GM12878 (cell line): ENCODE measurements around the gene ZNF792. TPM values are rescaled to one million over a fixed set of nuclear protein-coding genes. Genes with fewer than 3 reads are reported as not detected.

Experiments
- ATAC-seq: fragments of 200-7000 bp; cut with Tn5 transposase; 3 replicates; pipeline ENCODE4 v1.9.1; 2020; ENCODE audit warnings: mild to moderate bottlenecking, moderate library complexity
- BruUV-seq: library from RNA; stranded (reverse); fragments of 400-500 nt; replicated peaks from 2 replicates; lab custom pipeline; 2021; lab: Mats Ljungman, UMichigan
- CTCF ChIA-PET: fragments of 300-600 bp; sonication (Branson Sonifier 250); formaldehyde crosslinking; extraction: SDS; loops from one replicate; lab custom pipeline; 2021; ENCODE audit warnings: inconsistent platforms; lab: Yijun Ruan, JAX
- POLR2A ChIA-PET: fragments of 350-600 bp; formaldehyde crosslinking; extraction: SDS; loops from one replicate; lab custom pipeline; 2021; ENCODE audit warnings: inconsistent platforms; lab: Charles Lee
- RAD21 ChIA-PET: fragments of 300-600 bp; sonication (Branson Sonifier 250); formaldehyde crosslinking; loops from one replicate; lab custom pipeline; 2023; ENCODE audit warnings: antibody characterized with exemption; ENCODE audit not compliant: unreplicated experiment; lab: Charles Lee
- SMC1A ChIA-PET: fragments of 300-600 bp; sonication (Branson Sonifier 250); formaldehyde crosslinking; loops from one replicate; lab custom pipeline; 2023; ENCODE audit not compliant: unreplicated experiment, uncharacterized antibody; lab: Charles Lee
- DNase-seq: peaks from one replicate; pipeline ENCODE4 v3.0.0-alpha.2; 2011; ENCODE audit warnings: low read depth, low spot score
- FAIRE-seq: peaks from 3 replicates; lab custom pipeline; 2011; peaks lifted over from hg19 to GRCh38; lab: Jason Lieb, UNC
- H2AFZ ChIP-seq: 2 replicates; pipeline ENCODE4 v1.6.0; 2011; ENCODE audit warnings: low read depth, low read length, control low read depth; ENCODE audit not compliant: control insufficient read depth
- H3K27ac ChIP-seq: 2 replicates; pipeline ENCODE4 v1.5.1; 2011; ENCODE audit warnings: control low read depth; ENCODE audit not compliant: control insufficient read depth, insufficient read depth
- H3K27me3 ChIP-seq, 2 experiments: replicated peaks in 1 of 2; 2 replicates each; pipeline versions ENCODE4 v1.6.0 to v1.6.1; 2011; ENCODE audit warnings: low read length in 1 of 2; ENCODE audit not compliant: control insufficient read depth in 2 of 2, insufficient read depth in 2 of 2
- H3K36me3 ChIP-seq, 2 experiments: 2 replicates each; pipeline ENCODE4 v1.5.1; 2011; ENCODE audit warnings: low read length in 1 of 2; ENCODE audit not compliant: control insufficient read depth in 2 of 2, insufficient read depth in 2 of 2
- H3K4me1 ChIP-seq: 2 replicates; pipeline ENCODE4 v1.6.1; 2011; ENCODE audit warnings: mild to moderate bottlenecking, low read length, moderate library complexity, mixed read lengths; ENCODE audit not compliant: control insufficient read depth, insufficient read depth
- H3K4me2 ChIP-seq: 2 replicates; pipeline ENCODE4 v1.6.0; 2011; ENCODE audit warnings: control low read depth; ENCODE audit not compliant: control insufficient read depth, insufficient read depth
- H3K4me3 ChIP-seq: fragments of 200-600 bp; sonication (generic); 2 replicates; pipeline ENCODE4 v1.5.1; 2016
- H3K79me2 ChIP-seq: 2 replicates; pipeline ENCODE4 v1.6.0; 2011; ENCODE audit warnings: low read length; ENCODE audit not compliant: control insufficient read depth, insufficient read depth
- H3K9ac ChIP-seq: 2 replicates; pipeline ENCODE4 v1.8.0; 2011; ENCODE audit warnings: low read length, control low read depth, mixed read lengths; ENCODE audit not compliant: control insufficient read depth, insufficient read depth
- H3K9me3 ChIP-seq: replicated peaks from 3 replicates; pipeline ENCODE4 v1.5.1; 2011; ENCODE audit warnings: mild to moderate bottlenecking, low read length; ENCODE audit not compliant: control insufficient read depth, insufficient read depth
- H4K20me1 ChIP-seq: 2 replicates; pipeline ENCODE4 v1.6.0; 2011; ENCODE audit not compliant: control insufficient read depth, insufficient read depth
- BCL11A ChIP-seq: IDR thresholded peaks from 2 replicates; pipeline ENCODE4 v1.6.1; 2011; ENCODE audit warnings: low read depth, low read length
- CBFB ChIP-seq: IDR thresholded peaks from 2 replicates; pipeline ENCODE4 v1.6.1; 2016; ENCODE audit warnings: antibody characterized with exemption, low read depth
- CREM ChIP-seq: IDR thresholded peaks from 2 replicates; pipeline ENCODE4 v1.6.1; 2014; ENCODE audit warnings: antibody characterized with exemption, low read depth
- EED ChIP-seq: sonication (generic); IDR thresholded peaks from 2 replicates; pipeline ENCODE4 v1.6.1; 2016; ENCODE audit warnings: antibody characterized with exemption, low read depth
- KDM1A ChIP-seq: fragments of 200-600 bp; sonication (generic); IDR thresholded peaks from 2 replicates; pipeline ENCODE4 v1.6.1; 2016; ENCODE audit warnings: borderline replicate concordance
- RB1 ChIP-seq: fragments of 450-650 bp; formaldehyde crosslinking; IDR thresholded peaks from 2 replicates; pipeline ENCODE4 v1.6.1; 2017; ENCODE audit warnings: mild to moderate bottlenecking, borderline replicate concordance
- RELA ChIP-seq: fragments of 450-650 bp; IDR thresholded peaks from 2 replicates; pipeline ENCODE4 v1.8.0; 2014; ENCODE audit warnings: borderline replicate concordance; ENCODE audit not compliant: partially characterized antibody
- RFX5 ChIP-seq: IDR thresholded peaks from 2 replicates; pipeline ENCODE4 v1.6.1; 2011; ENCODE audit warnings: low read depth, low read length, improper control_type of control experiment
- SIX5 ChIP-seq: IDR thresholded peaks from 2 replicates; pipeline ENCODE4 v1.6.1; 2011; ENCODE audit warnings: mild to moderate bottlenecking, low read depth, low read length, moderate library complexity; ENCODE audit not compliant: severe bottlenecking
- SPI1 ChIP-seq: IDR thresholded peaks from 2 replicates; pipeline ENCODE4 v1.6.1; 2011; ENCODE audit warnings: low read depth, mild to moderate bottlenecking, low read length, moderate library complexity, borderline replicate concordance; ENCODE audit not compliant: insufficient read depth
- USF2 ChIP-seq: IDR thresholded peaks from 2 replicates; pipeline ENCODE4 v1.6.1; 2011; ENCODE audit warnings: low read depth, low read length, improper control_type of control experiment, borderline replicate concordance
- WRNIP1 ChIP-seq: IDR thresholded peaks from 2 replicates; pipeline ENCODE4 v1.6.1; 2011; ENCODE audit warnings: low read depth, low read length, improper control_type of control experiment, borderline replicate concordance
- YY1 ChIP-seq: IDR thresholded peaks from 2 replicates; pipeline ENCODE4 v1.6.1; 2011; ENCODE audit warnings: low read depth, mild to moderate bottlenecking, low read length
- ZNF592 ChIP-seq: fragments of 450-650 bp; IDR thresholded peaks from 2 replicates; pipeline ENCODE4 v1.6.1; 2017; ENCODE audit warnings: mild to moderate bottlenecking, moderate library complexity
- ZZZ3 ChIP-seq: IDR thresholded peaks from 2 replicates; pipeline ENCODE4 v1.6.1; 2011; ENCODE audit warnings: low read depth; ENCODE audit not compliant: control insufficient read depth, insufficient read length
- WGBS: methylation state at CpG from one replicate; pipeline ENCODE4 v1.1.6; 2016; ENCODE audit warnings: low lambda C conversion rate; ENCODE audit not compliant: insufficient replicate concordance, insufficient coverage; ENCODE audit errors: missing lambda C conversion rate; 5-methylcytosine and 5-hydroxymethylcytosine counted together
- in situ Hi-C: fragments of 300-500 bp; cut with MboI; formaldehyde crosslinking; loops from 9 replicates; pipeline ENCODE4 v1.14.3; 2018; ENCODE audit warnings: mixed read lengths
- intact Hi-C: fragments of 100-400 bp; cut with micrococcal nuclease; formaldehyde crosslinking; loops from one replicate; pipeline ENCODE4 v1.14.2; 2022; ENCODE audit not compliant: unreplicated experiment
- polyA plus RNA-seq, 11 experiments: library from polyadenylated mRNA; depleted of rRNA in 4 of 11; unstranded in 6 of 11; stranded (reverse) in 5 of 11; fragments of >200 nt; fragmentation: Nextera tagmentation in 4 of 11; fragmentation: Illumina TruSeq in 1 of 11; extraction: Ambion mirVana in 4 of 11; extraction: Trizol in 1 of 11; gene quantifications; 1 replicate in 1 of 11; 2 replicates in 10 of 11; pipeline versions ENCODE4 v1.2.1 to v1.2.3, GENCODE V29; 2011 to 2016; ENCODE audit warnings: inconsistent platforms in 2 of 11, missing spikeins in 2 of 11, low read depth in 1 of 11
- total RNA-seq, 4 experiments: library from RNA; depleted of rRNA in 3 of 4; stranded (reverse); fragments of >200 nt in 3 of 4; fragmentation: Illumina TruSeq in 1 of 4; extraction: Trizol in 1 of 4; gene quantifications; 2 replicates each; pipeline versions ENCODE4 v1.2.1 to v1.2.3, GENCODE V29; 2013 to 2021

ZNF792 gene
- total and polyA plus RNA-seq, 10 of the 15 experiments (the other 5 are each of a cell fraction or from before 2014, with no cell fraction given), result 0.53 to 4.8 (median 1.3) TPM

- peak; percentile 72 for TF ChIP-seq YY1
- no peak for TF ChIP-seq EED
- TF ChIP-seq, all 136 proteins: peak for 18
Observed at GRCh38 chr19:34926685-34927375, 37.2 kb downstream of the ZNF792 start, which contains the start of gene ZNF30 (continued).

- no peak for DNase-seq
- POLR2A ChIA-PET, result interaction anchor here (1.1 kb wide), 1 partner anchor 154 kb away, joined by 3 read pairs; no protein-coding TSS in a partner anchor
- no peak overlapping the region for H3K9ac ChIP-seq
- TF ChIP-seq RELA, result no peak
- TF ChIP-seq RB1, result no peak
- no peak for TF ChIP-seq EED
- TF ChIP-seq SIX5, result no peak
- TF ChIP-seq KDM1A, result no peak
- TF ChIP-seq BCL11A, result no peak
- TF ChIP-seq SPI1, result no peak
- TF ChIP-seq WRNIP1, result no peak
- TF ChIP-seq ZNF592, result no peak
- no peak for TF ChIP-seq ZZZ3
- TF ChIP-seq RFX5, result no peak
- no peak for TF ChIP-seq CBFB
- no peak for TF ChIP-seq USF2
- TF ChIP-seq CREM, result no peak
Observed at GRCh38 chr19:34926361-34926684, 37.7 kb downstream of the ZNF792 start.

More at GRCh38 chr19:34926361-34926684, 37.7 kb downstream of the ZNF792 start:
- Histone ChIP-seq H3K36me3 (no peaks in the 10 kb centered on the region), H4K20me1 (no peaks in the 10 kb centered on the region), H3K4me1 (no peaks in the 10 kb centered on the region), H3K4me3 (no peak overlapping the region), H3K9me3 (no peaks in the 10 kb centered on the region), H2AFZ (peak overlapping the region; percentile 75), H3K79me2 (no peaks in the 10 kb centered on the region), H3K27ac (no peak overlapping the region), H3K4me2 (no peak overlapping the region), H3K27me3 (no peaks in the 10 kb centered on the region)
- no peak for ATAC-seq
- in situ Hi-C loops (no loop called here), intact Hi-C loops (no loop called here)
- FAIRE-seq, result no peak
- 65% methylated on average over 3 of the region's 3 CpGs for WGBS
- CTCF ChIA-PET, result no interaction called here
- RAD21 ChIA-PET, result interaction anchor here (0.6 kb wide), 1 partner anchor 407 kb away, joined by 3 read pairs; no protein-coding TSS in a partner anchor
- SMC1A ChIA-PET, result interaction anchor here (1.6 kb wide), 1 partner anchor 160 kb away, joined by 3 read pairs; no protein-coding TSS in a partner anchor
- BruUV-seq, result no TSS peak
